ENCODE results near the gene FNBP1.

The FNBP1 gene

GRCh38 chr9:129875181-129875611 lies 167.8 kb downstream of the FNBP1 start:
- TF ChIP-seq, protein P1, sequence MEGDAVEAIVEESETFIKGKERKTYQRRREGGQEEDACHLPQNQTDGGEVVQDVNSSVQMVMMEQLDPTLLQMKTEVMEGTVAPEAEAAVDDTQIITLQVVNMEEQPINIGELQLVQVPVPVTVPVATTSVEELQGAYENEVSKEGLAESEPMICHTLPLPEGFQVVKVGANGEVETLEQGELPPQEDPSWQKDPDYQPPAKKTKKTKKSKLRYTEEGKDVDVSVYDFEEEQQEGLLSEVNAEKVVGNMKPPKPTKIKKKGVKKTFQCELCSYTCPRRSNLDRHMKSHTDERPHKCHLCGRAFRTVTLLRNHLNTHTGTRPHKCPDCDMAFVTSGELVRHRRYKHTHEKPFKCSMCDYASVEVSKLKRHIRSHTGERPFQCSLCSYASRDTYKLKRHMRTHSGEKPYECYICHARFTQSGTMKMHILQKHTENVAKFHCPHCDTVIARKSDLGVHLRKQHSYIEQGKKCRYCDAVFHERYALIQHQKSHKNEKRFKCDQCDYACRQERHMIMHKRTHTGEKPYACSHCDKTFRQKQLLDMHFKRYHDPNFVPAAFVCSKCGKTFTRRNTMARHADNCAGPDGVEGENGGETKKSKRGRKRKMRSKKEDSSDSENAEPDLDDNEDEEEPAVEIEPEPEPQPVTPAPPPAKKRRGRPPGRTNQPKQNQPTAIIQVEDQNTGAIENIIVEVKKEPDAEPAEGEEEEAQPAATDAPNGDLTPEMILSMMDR (IDR thresholded peaks at IDR 0.05; ENCODE audit: control insufficient read depth, extremely low read depth, insufficient read depth): 0 out of 2 replicates have a peak, but pooled peaks have one; percentile 17
- no peak for DNase-seq (ENCODE audit: low read depth)
- H3K4me3 ChIP-seq (ENCODE audit: low read depth, low read length): no peak overlapping the region

DNA sequence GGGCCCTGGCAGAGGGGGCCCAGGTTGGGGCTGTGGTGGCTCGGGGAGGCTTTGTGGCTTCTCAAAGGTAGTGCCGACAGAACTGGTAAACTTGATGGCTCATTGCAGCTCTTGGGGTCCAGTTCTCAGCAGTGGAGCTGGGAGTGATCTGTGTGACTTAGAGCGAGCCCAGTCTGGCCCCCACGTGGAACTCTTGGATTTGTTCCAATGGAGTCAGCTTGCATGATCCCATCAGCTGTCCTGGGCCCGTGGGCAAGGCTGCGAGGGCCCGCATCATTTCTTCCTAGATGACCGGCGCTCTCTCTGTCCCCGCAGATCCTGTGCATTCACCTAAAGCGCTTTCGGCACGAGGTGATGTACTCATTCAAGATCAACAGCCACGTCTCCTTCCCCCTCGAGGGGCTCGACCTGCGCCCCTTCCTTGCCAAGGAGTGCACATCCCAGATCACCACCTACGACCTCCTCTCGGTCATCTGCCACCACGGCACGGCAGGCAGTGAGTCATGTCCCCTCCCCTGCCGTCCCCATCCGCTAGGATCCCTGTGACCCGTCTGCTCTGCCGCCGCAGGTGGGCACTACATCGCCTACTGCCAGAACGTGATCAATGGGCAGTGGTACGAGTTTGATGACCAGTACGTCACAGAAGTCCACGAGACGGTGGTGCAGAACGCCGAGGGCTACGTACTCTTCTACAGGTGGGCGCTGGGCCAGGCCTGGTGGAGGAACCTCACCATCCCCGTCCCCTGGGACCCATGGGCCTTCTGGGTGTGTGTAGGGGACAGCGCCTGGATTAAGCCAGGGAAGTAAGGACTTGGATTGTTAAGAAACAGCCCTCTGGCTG lies 168.5 kb downstream of the FNBP1 start:
- DNase-seq (ENCODE audit: low read depth): no peak
- H3K4me3 ChIP-seq (ENCODE audit: low read depth, low read length): no peak overlapping the region
- TF ChIP-seq, protein P1 (IDR thresholded peaks at IDR 0.05; ENCODE audit: control insufficient read depth, extremely low read depth, insufficient read depth): no peak

DNA sequence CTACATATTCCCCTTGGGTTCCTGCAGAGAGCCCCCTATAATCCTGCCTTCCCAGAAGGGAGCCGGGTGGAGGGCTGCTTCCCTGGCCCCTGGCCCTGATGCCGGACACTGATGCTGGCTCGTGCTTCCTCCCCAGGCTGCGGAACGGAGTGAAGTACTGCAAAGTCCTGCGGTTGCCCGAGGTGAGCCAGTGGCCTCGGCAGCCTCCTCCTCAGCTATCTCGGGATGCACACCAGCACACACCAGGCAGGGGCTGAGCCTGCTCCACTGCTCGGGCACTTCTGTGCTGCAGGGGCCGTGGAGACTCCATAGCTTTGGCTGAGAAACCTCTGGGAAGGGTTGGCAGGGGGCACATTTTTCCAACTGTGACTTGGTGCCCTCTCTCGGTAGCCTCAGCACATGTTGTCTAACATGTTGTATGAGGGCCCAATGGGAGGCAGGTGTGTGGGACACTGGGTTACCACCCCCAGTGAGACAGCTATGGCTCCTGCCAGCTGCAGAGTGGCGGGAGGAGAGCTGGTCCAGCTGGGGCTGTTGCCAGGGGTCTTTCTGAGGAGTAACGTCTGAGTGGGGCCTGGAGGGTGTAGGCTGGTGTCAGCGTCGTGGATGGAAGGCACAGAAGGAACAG lies 169.3 kb downstream of the FNBP1 start:
- TF ChIP-seq, protein P1 (IDR thresholded peaks at IDR 0.05; ENCODE audit: control insufficient read depth, extremely low read depth, insufficient read depth): no peak
- no peak for DNase-seq (ENCODE audit: low read depth)
- no peak overlapping the region for H3K4me3 ChIP-seq (ENCODE audit: low read depth, low read length)

GRCh38 chr9:129871046-129871445 lies 171.9 kb downstream of the FNBP1 start:
- no peak for DNase-seq (ENCODE audit: low read depth)
- no peak overlapping the region for H3K4me3 ChIP-seq (ENCODE audit: low read depth, low read length)
- TF ChIP-seq, protein P1 (IDR thresholded peaks at IDR 0.05; ENCODE audit: control insufficient read depth, extremely low read depth, insufficient read depth): no peak

GRCh38 chr9:129869585-129870501 lies 173.1 kb downstream of the FNBP1 start:
- no peak for DNase-seq (ENCODE audit: low read depth)
- H3K4me3 ChIP-seq (ENCODE audit: low read depth, low read length): no peak overlapping the region
- TF ChIP-seq, protein P1 (IDR thresholded peaks at IDR 0.05; ENCODE audit: control insufficient read depth, extremely low read depth, insufficient read depth): no peak

DNA sequence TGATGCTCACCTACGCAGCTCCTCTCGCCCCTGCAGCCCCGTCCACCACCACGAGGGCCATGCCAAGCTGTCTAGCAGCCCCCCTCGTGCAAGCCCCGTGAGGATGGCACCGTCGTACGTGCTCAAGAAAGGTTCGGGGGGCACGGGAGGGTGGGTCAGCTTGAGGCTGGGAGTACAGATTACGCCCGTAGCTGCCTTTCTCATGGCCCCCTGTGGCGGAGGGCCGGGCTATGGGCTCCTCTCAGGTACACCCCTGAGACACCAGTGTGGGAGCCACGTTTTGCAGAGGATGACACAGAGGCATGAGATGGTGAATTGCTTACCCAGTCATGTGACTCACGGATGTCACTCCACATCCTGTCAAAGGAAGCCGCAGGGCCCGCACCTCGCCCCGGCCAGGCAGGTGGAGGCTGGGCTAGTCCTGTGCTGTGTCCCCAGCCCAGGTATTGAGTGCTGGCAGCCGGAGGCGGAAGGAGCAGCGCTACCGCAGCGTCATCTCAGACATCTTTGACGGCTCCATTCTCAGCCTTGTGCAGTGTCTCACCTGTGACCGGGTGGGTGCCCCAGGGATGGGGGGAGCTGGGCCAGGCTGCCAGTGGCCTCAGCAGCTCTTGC lies 174.0 kb downstream of the FNBP1 start:
- TF ChIP-seq, protein P1 (IDR thresholded peaks at IDR 0.05; ENCODE audit: control insufficient read depth, extremely low read depth, insufficient read depth): no peak
- no peak overlapping the region for H3K4me3 ChIP-seq (ENCODE audit: low read depth, low read length)
- no peak for DNase-seq (ENCODE audit: low read depth)

Measured in LNCaP clone FGC (cell line).